ENCODE data around the gene TBRG4.
"Not testable (repeated sequence)": the region's sequence is repeated elsewhere in the genome, so short reads cannot be mapped to it uniquely, and the experiment has no call there.

The TBRG4 gene

DNA sequence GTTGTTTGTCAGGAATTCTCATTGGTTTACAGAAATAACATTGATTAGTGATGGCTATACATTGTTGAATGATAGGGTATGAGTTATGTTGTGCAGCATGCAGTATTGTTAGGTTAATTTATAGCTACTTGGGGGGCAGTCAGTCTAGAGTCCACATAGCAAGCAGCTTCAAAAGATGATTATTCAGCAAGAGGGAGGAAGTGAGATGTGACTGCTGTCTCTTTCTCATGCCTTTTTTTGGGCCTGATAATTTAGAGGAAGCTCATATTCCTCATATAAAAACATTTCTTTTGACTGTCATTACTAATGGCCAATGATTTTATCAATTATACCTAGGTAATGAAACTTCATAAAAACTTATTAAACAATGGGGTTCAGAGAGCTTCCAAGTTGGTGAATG is 3.4 kb upstream of the TBRG4 start:
- no peak for DNase-seq

- not testable (repeated sequence) for DNase-seq
Measured at GRCh38 chr7:45114257-45114656, 2.8 kb upstream of the TBRG4 start.

GRCh38 chr7:45112648-45113047 is 1.2 kb upstream of the TBRG4 start:
- DNase-seq = no peak

DNA sequence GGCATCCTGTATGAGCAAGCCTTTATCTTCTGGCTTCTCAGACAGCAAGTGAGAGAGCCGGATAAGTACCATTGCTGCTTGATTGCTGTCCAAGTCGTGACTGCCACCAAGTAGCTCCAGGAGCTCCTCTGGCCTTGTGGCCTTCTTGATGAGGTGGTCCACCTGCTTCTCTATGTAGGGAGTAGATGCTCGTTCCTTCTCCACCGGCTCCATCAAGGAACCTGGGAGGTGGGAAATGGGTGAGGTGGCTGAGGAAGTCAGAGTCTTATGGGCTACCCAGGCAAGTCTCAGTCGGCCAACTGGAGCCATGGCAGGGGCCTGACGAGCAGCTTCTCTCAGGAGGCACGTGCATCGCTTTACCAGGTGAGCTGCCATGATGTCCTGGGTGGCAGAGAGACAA is 2.6 kb downstream of the TBRG4 start:
- DNase-seq = no peak

DNA sequence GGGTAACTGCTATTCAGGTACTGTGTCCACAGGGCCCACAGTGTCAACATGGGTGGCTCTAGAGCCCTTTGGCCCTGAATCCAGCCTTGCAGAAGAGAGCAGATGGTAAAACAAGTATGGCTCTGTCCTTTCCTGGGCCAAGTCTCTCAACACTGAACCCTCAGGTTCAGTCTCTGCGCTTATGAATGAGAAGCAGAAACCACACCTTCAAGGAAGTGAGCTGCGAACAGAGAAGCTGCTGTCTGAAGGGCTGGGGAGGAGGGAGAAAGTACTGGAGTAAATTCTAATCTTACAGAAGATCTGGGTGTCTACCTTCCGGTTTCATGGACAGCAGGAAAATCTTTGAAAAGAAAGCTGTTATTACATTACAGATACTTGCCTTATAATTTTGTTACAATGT is 4.1 kb downstream of the TBRG4 start:
- no peak for DNase-seq

- no peak for DNase-seq
Measured at GRCh38 chr7:45106820-45107219, 4.7 kb downstream of the TBRG4 start.

GRCh38 chr7:45105588-45106188 is 5.8 kb downstream of the TBRG4 start:
- no peak for DNase-seq

GRCh38 chr7:45104844-45105587 is 6.5 kb downstream of the TBRG4 start:
- no peak for DNase-seq

DNA sequence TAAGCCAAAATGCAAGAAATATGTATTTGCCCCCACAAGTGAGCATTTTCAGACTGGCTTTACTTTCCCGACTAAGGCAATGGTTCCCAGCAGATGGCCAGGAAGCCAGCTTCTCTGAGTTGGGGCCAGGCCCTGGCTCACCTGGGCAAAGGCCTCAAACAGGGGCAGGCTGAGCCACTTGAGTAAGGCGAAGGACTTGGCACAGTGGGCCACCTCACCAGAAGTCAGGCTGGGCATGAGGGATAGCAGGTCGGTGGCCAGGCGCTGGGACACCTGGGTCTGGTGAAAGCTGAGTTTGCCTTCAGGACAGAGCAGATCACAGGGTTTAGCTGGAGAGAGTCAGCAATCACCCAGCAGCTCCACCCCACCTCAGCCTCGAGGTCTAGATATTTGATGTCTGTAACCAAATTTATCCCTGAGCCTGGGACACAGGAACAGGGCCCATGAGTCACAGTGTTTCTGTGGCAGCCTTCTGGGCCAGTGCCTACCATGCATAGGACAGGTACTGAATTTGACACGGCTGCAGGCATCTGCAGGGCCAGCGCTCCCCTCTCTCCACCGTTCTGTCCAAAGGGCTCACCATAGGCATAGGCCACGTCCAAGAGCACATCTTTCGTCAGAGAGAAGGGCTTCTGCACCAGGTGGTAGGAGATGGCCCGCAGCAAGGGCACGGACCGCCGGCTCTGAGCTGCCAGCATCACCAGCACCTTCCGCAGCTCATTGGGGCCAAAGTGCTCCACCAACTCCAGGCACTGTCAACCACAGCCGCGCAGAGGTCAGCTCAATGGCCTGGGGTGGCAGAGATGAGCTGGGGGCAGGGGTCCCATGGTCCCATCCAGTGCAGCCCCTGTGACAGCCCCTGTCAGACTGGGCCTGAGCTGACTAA is 7.3 kb downstream of the TBRG4 start:
- DNase-seq = no peak

DNA sequence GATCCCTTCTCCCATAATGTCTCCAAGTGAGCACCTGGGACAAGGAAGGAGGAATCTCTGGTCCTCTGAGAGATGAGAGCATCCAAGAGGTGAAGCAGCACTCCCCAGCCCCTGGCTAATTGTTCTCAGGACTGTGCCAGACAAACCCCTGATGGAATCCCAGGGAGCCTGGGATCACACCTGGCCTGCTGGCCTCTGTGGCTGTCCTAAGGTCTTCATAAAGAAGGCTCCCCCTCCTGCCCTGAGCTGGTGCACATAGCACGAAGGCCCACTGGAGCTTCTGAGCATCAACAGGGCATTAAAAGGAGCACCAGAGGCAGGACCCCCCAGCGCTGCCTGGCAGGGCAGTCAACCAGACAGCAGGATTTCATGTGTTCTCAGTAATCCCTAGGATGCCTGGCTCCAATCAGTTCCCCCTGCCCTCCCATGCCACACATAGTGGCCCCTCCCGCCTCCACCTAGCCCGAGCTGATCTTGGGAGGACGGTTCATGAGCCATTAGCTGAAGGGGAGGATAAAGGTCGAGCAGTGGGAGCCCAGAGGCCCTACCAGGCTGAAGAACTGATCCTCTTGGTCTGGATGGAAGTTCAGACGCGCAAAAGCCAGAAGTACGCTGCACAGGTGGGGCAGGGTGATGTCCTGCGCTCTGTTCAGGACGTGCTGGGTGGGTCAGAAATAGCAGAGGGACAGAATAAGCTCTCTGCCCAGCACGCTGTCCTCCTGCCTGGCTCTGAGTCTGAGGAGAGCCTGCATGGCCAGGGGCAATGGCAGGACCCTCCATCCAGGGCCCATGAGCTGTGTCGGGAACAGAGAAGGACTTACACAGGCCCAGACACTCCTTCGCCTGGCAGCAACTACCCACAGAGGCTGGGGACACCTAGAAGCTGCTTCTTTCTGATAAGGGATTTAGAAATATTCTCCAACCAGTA is 8.4 kb downstream of the TBRG4 start:
- DNase-seq = no peak

DNA sequence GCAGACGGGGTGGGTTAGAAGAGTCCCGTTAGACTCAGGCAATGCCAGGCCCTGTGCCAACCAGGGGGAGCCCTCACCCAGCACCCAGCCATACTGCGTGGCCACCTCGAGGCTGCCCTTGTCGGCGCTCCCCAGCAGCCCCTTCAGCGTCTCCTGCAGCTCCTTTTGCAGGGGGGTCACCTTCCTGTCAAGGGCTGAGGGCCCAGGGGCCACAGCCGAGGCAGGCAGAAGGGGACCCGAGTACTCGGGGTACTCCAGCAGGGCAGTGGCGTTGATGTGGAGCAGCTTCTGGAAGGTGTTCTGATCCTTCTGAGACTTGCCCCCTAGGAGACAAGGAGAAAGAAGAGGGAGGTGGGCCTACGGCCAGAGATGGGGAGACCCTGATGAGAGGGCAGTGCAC is 9.7 kb downstream of the TBRG4 start:
- no peak for DNase-seq

GRCh38 chr7:45100761-45101480 is 10.6 kb downstream of the TBRG4 start:
- no peak for DNase-seq

DNA sequence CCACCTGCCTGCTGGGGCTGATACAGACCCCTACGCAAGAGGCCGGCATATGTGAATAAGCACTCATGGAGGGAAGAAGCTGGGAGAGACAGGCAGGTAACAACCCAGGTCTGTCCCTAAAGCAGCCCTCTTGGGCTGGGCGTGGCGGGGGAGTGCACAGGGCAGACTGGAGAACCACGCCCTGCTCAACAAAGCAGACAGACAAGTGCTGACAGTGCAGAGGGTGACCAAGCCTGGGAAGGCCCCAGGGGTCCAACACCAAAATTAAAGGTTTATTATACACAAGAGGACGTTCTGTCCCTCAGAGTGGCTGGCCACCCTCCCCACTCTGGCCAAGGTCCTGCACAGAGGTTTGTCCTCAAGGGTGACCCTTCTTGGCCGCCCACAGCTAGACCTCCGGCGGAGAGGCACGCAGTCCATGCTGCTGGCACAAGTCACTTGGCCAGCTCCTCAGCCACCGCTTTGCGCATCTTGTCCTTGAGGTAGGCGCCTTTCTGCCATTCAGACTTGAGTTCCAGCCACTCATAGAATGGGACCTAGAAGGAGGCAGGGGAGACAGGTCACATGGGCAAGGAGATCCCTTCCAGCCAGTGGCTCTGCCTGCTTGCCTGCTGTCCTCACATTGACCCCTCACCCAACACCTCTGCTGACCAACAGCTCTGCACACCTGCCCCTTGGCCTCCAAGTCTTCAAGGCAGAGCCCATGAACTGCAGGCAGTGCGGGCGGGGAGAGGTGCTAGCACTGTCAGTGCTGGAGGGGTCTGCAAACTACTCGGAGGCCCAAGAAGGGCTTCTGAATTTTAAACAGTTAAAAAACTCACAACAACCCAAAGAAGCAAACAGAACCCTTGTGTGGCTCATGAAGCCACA is 11.4 kb downstream of the TBRG4 start:
- DNase-seq = no peak

DNA sequence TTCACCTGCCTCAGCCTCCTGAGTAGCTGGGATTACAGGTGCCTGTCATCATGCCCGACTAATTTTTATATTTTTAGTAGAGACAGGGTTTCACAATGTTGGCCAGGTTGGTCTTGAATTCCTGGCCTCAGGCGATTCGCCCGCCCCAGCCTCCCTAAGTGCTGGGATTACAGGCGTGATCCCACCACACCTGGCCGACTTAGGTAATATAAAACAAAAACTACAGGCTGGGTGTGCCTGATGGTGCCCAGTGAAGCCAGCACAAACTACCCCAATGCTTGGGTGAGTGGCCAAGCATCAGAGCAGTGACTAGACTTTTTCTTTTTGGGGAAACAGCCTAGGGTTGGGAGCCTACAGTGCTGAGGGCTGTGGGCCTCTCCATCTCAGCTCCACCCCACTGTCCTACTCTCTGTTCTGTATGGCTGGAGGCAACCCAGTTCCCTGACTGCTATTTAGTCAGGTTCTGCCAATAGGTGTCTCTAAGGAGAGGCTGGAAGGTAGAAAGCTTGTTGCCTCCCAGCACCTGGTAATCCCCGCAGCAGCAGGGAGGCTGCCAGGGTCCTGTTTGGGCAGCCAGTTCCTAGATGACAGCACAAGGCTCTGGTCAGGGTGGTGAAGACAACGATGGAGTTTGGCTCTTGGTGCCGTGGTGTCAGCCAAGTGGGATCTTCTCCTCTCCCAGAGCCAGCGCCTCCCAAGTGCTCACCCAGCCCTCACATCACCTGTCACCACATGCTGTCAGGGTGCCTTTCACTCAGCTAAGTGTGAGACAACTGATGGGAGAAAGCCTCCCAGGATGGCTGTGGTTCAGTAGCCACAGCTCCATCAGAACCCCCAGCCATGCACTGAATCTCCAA is 12.3 kb downstream of the TBRG4 start:
- no peak for DNase-seq

DNA sequence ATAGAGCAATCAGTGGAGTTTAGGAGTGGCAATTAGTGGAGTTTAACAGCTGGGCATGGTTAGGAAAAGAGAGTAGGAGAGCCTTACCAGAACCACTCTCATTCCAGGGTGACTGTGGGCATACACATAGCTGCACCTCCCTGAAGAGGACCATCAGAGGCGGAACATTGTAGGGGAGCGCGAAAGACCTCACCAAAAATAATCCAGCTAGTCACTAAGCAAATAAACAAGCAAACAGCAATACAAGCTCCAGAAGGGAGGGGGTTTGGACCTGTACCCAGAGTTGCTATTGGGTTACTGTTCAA is 18.6 kb downstream of the TBRG4 start:
- DNase-seq = no peak

DNA sequence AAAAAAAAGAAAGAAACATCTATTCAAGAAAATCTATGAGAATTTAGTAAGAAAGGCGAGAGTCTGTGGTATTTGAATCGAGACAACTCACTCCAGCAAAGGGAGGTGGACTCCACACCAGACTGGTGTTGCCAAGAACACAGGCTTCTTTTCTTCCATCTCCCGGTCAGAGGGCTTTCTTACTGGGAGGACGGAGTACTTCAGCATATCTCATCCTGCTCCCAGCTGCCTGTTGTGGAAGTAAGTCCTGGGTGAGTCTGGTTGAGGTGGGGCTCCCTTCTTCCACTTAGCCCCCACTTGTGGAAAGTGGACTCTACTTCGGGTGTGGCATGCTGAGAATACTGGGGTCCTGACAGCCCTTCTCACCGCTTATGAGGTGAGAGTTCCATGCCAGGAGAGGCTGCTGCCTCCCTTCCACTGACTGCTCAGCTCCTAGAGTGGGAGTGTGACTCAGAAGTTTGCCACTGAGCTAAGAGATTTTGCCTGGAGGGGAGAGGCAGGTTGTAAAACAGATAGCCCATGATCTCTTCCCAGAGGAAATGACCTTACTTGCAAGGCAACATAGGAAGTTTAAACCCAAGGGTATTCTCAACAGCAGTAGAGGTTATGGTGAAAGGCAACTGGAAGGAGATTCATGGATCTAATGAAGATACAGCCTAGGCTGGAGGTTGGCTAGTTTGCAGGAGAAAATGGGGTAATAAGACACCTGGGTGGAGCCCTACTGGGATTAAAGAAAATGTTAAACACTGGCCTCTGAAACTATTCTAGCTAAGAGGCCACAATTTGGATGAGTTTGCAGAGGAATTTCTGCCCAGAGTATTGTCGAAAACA is 19.2 kb downstream of the TBRG4 start:
- no peak for DNase-seq

DNA sequence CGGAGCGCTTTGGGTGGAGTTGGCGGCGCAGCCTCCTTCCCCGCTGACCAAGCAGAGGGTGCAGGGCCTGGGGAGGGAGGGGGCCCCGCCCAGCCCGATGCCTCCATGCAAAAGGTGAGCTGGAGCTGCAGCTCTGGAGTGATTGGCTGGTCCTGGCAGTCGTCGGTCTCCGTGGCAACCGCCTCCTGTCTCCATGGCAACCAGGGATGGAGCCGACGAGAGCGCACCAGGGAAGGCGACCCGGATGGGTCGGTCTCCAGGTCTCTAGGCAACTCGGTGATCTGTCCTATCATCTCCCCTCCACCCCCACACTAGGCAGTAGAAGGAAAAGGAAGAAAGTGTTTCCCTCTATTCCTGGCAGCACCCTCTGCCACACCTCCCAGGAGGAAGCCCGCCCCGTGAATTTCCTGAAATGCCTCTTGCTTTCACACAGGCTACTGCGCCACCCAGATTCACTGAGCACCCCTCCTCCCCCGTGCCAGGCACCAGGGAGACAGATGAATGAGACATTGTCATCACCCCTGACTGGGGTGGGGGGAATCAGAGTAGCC is 22.1 kb downstream of the TBRG4 start:
- DNase-seq = peak; percentile 26 to 36

GRCh38 chr7:45088821-45089340 is 22.6 kb downstream of the TBRG4 start, which contains the start of gene NACAD:
Gene NACAD, minus strand, starts transcription at chr7:45088969. Its CDS starts 75 bp downstream, at chr7:45088894.
- DNase-seq = no peak
